ENCODE results near the gene WDR88.

DNA sequence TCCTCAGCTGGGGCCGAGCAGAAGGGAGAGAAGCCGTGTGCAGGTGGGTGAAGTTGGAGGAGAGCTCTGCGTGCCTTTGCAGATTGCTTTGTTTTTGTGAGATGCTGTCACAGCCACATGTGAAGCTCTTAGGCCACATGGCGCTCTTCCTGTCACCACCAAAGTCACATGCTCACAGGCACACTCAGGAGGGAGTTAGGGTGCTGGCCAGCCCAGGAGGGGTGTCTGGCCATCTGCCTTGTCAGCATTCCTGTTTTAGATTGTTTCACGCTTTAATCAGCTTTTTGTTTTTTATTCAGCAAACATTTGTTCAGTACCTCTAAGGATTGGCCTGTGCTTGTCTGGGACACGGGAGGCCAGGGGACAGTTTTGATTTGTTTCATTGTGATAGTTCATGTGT lies 29.0 kb upstream of the WDR88 start:
- TF ChIP-seq POLR2AphosphoS5 (IDR thresholded peaks at IDR 0.05; ENCODE audit: low read depth, low read length), result no peak
- TF ChIP-seq SIN3A (IDR thresholded peaks at IDR 0.05; ENCODE audit: borderline replicate concordance, insufficient read depth, low read length), result no peak
- TF ChIP-seq, protein P1, sequence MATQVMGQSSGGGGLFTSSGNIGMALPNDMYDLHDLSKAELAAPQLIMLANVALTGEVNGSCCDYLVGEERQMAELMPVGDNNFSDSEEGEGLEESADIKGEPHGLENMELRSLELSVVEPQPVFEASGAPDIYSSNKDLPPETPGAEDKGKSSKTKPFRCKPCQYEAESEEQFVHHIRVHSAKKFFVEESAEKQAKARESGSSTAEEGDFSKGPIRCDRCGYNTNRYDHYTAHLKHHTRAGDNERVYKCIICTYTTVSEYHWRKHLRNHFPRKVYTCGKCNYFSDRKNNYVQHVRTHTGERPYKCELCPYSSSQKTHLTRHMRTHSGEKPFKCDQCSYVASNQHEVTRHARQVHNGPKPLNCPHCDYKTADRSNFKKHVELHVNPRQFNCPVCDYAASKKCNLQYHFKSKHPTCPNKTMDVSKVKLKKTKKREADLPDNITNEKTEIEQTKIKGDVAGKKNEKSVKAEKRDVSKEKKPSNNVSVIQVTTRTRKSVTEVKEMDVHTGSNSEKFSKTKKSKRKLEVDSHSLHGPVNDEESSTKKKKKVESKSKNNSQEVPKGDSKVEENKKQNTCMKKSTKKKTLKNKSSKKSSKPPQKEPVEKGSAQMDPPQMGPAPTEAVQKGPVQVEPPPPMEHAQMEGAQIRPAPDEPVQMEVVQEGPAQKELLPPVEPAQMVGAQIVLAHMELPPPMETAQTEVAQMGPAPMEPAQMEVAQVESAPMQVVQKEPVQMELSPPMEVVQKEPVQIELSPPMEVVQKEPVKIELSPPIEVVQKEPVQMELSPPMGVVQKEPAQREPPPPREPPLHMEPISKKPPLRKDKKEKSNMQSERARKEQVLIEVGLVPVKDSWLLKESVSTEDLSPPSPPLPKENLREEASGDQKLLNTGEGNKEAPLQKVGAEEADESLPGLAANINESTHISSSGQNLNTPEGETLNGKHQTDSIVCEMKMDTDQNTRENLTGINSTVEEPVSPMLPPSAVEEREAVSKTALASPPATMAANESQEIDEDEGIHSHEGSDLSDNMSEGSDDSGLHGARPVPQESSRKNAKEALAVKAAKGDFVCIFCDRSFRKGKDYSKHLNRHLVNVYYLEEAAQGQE (IDR thresholded peaks at IDR 0.05; ENCODE audit: insufficient read depth in 1 of 2, low read depth in 2 of 2, low read length in 2 of 2), result no peak
- TF ChIP-seq TAF1 (IDR thresholded peaks at IDR 0.05; ENCODE audit: borderline replicate concordance, insufficient read depth, low read length), result no peak
